HEK293 (cell line): ENCODE results near the gene MTHFSD.

Source experiments
- CTCF ChIA-PET: fragments of 350-600 bp; formaldehyde crosslinking; extraction: SDS; loops from one replicate; lab custom pipeline; 2021; ENCODE audit warnings: antibody characterized with exemption; lab: Yijun Ruan, JAX
- POLR2A ChIA-PET: fragments of 300-600 bp; formaldehyde crosslinking; extraction: SDS; loops from one replicate; lab custom pipeline; 2020; ENCODE audit warnings: antibody characterized with exemption, inconsistent platforms; lab: Yijun Ruan, JAX
- H3K27ac ChIP-seq: fragments of 200-500 bp; sonication (Bioruptor generic); 2 replicates; pipeline ENCODE4 v1.5.1; 2014; ENCODE audit warnings: low read depth, low read length, control low read depth, inconsistent platforms; ENCODE audit errors: extremely low read depth
- H3K36me3 ChIP-seq, 2 experiments: fragments of 200-500 bp in 1 of 2; sonication (Bioruptor generic) in 1 of 2; 1 replicate in 1 of 2; 2 replicates in 1 of 2; pipeline ENCODE4 v1.5.1; 2014 to 2017; ENCODE audit warnings: inconsistent platforms in 2 of 2, low read length in 2 of 2; ENCODE audit not compliant: control insufficient read depth in 2 of 2, insufficient read depth in 1 of 2
- H3K4me1 ChIP-seq: fragments of 200-500 bp; sonication (Bioruptor generic); 2 replicates; pipeline ENCODE4 v1.5.1; 2014; ENCODE audit warnings: mild to moderate bottlenecking, low read length, inconsistent platforms; ENCODE audit not compliant: control insufficient read depth, insufficient read depth
- H3K4me3 ChIP-seq: 2 replicates; pipeline ENCODE4 v1.5.1; 2011; ENCODE audit warnings: low read depth, mild to moderate bottlenecking, control low read depth, low read length, moderate library complexity
- H3K9me3 ChIP-seq: fragments of 200-500 bp; sonication (Bioruptor generic); 2 replicates; pipeline ENCODE4 v1.5.1; 2014; ENCODE audit warnings: low read depth, low read length, inconsistent platforms; ENCODE audit not compliant: control insufficient read depth, insufficient read depth
- HOXC10 ChIP-seq: sonication (generic); formaldehyde crosslinking; IDR thresholded peaks from 2 replicates; pipeline ENCODE4 v1.8.1; 2023; ENCODE audit warnings: mild to moderate bottlenecking, missing genetic modification reagents
- MYNN ChIP-seq: fragments of 450-650 bp; formaldehyde crosslinking; IDR thresholded peaks from 2 replicates; pipeline ENCODE4 v1.5.1; 2016; ENCODE audit warnings: missing biosample characterization, missing genetic modification characterization, borderline replicate concordance
- WT1 ChIP-seq: fragments of 450-650 bp; formaldehyde crosslinking; IDR thresholded peaks from 2 replicates; pipeline ENCODE4 v1.5.1; 2016; ENCODE audit warnings: missing biosample characterization, missing genetic modification characterization
- ZFP69B ChIP-seq: fragments of 450-650 bp; formaldehyde crosslinking; IDR thresholded peaks from 2 replicates; pipeline ENCODE4 v1.5.1; 2016; ENCODE audit warnings: missing biosample characterization, missing genetic modification characterization
- ZNF155 ChIP-seq: fragments of 450-650 bp; formaldehyde crosslinking; IDR thresholded peaks from 2 replicates; pipeline ENCODE4 v1.5.1; 2016; ENCODE audit warnings: missing biosample characterization, missing genetic modification characterization
- ZNF335 ChIP-seq: fragments of 450-650 bp; formaldehyde crosslinking; conservative IDR thresholded peaks from 2 replicates; pipeline ENCODE4 v1.5.1; 2016; ENCODE audit warnings: missing biosample characterization, missing genetic modification characterization
- ZNF416 ChIP-seq: fragments of 450-650 bp; formaldehyde crosslinking; IDR thresholded peaks from 2 replicates; pipeline ENCODE4 v1.5.1; 2016; ENCODE audit warnings: missing biosample characterization, missing genetic modification characterization
- ZNF48 ChIP-seq: fragments of 450-650 bp; formaldehyde crosslinking; IDR thresholded peaks from 2 replicates; pipeline ENCODE4 v1.5.1; 2016; ENCODE audit warnings: missing biosample characterization, missing genetic modification characterization
- ZNF600 ChIP-seq: fragments of 450-650 bp; formaldehyde crosslinking; IDR thresholded peaks from 2 replicates; pipeline ENCODE4 v1.5.1; 2016; ENCODE audit warnings: missing biosample characterization, missing genetic modification characterization
- ZNF623 ChIP-seq: fragments of 450-650 bp; formaldehyde crosslinking; IDR thresholded peaks from 2 replicates; pipeline ENCODE4 v1.5.1; 2016; ENCODE audit warnings: missing biosample characterization, missing genetic modification characterization
- ZNF707 ChIP-seq: fragments of 450-650 bp; formaldehyde crosslinking; IDR thresholded peaks from 2 replicates; pipeline ENCODE4 v1.5.1; 2016; ENCODE audit warnings: missing biosample characterization, missing genetic modification characterization
- ZXDB ChIP-seq: fragments of 450-650 bp; formaldehyde crosslinking; IDR thresholded peaks from 2 replicates; pipeline ENCODE4 v1.5.1; 2016; ENCODE audit warnings: missing biosample characterization, missing genetic modification characterization
- TF ChIP-seq, protein P1 (sequence below): fragments of 450-650 bp; formaldehyde crosslinking; IDR thresholded peaks from 2 replicates; pipeline ENCODE4 v1.5.1; 2016; ENCODE audit warnings: missing biosample characterization, missing genetic modification characterization
- TF ChIP-seq, protein P2 (sequence below): fragments of 450-650 bp; formaldehyde crosslinking; IDR thresholded peaks from 2 replicates; pipeline ENCODE4 v1.5.1; 2016; ENCODE audit warnings: missing biosample characterization, missing genetic modification characterization, borderline replicate concordance
- TF ChIP-seq, protein P3 (sequence below): fragments of 450-650 bp; formaldehyde crosslinking; IDR thresholded peaks from 2 replicates; pipeline ENCODE4 v1.5.1; 2016; ENCODE audit warnings: missing biosample characterization, missing genetic modification characterization, borderline replicate concordance
- TF ChIP-seq, protein P4 (sequence below): fragments of 450-650 bp; formaldehyde crosslinking; IDR thresholded peaks from 2 replicates; pipeline ENCODE4 v1.5.1; 2016; ENCODE audit warnings: missing biosample characterization, missing genetic modification characterization
- TF ChIP-seq, protein P5 (sequence below): fragments of 450-650 bp; formaldehyde crosslinking; IDR thresholded peaks from 2 replicates; pipeline ENCODE4 v1.5.1; 2016; ENCODE audit warnings: missing biosample characterization, missing genetic modification characterization
- TF ChIP-seq, protein P6 (sequence below): fragments of 450-650 bp; formaldehyde crosslinking; IDR thresholded peaks from 2 replicates; pipeline ENCODE4 v1.5.1; 2017; ENCODE audit warnings: missing biosample characterization, mild to moderate bottlenecking, missing genetic modification characterization, moderate library complexity

MTHFSD gene

DNA sequence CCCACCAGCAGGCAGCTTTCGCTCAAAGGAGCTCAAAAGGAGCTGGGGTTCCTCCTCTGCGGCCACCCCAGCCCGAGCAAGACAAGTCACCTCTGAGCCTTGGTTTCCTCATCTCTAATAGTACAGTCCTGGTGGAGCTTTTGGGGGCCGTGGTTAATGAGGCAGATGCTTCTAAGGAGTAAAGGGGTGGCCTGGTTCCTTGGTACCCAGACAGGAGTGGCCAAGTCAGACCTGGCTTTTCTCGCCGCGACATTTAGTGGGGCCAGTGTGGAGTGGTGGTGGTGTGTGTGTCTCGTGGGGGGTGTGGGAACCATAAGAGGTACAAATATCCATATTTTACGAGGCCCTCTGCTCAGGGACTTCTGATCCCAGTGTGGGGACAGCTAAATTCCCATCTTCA, 38.0 kb downstream of the MTHFSD start:
- Histone ChIP-seq H3K27ac (no peak overlapping the region), H3K36me3 (peaks cover 0 to 21% of the 10 kb centered on the region in 2 experiments; a peak in 1 of 3 replicates), H3K4me1 (no peaks in the 10 kb centered on the region), H3K4me3 (no peak overlapping the region), H3K9me3 (no peaks in the 10 kb centered on the region)
- ChIA-PET POLR2A (interaction anchor here (1.6 to 2.3 kb wide), 2 partner anchors 177 to 264 kb away, joined by 7 to 15 read pairs; no protein-coding TSS in a partner anchor), CTCF (interaction anchor here (0.5 to 6.0 kb wide), 37 partner anchors 9 to 698 kb away, joined by 3 to 135 read pairs (median 5); no protein-coding TSS in a partner anchor)
- TF ChIP-seq, protein P1, sequence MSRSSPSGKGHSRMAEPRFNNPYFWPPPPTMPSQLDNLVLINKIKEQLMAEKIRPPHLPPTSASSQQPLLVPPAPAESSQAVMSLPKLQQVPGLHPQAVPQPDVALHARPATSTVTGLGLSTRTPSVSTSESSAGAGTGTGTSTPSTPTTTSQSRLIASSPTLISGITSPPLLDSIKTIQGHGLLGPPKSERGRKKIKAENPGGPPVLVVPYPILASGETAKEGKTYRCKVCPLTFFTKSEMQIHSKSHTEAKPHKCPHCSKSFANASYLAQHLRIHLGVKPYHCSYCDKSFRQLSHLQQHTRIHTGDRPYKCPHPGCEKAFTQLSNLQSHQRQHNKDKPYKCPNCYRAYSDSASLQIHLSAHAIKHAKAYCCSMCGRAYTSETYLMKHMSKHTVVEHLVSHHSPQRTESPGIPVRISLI (tag by site-specific recombination): no peak
- TF ChIP-seq HOXC10 (CRISPR knock-in tag) (no peak), WT1 (tag by site-specific recombination) (no peak), ZNF335 (no peak), MYNN (tag by site-specific recombination) (no peak), ZNF416 (no peak), ZNF623 (tag by site-specific recombination) (no peak), ZNF155 (tag by site-specific recombination) (no peak), ZFP69B (tag by site-specific recombination) (no peak), ZNF600 (tag by site-specific recombination) (no peak), ZXDB (tag by site-specific recombination) (no peak), ZNF48 (no peak), ZNF707 (tag by site-specific recombination) (no peak)
- TF ChIP-seq, protein P2, sequence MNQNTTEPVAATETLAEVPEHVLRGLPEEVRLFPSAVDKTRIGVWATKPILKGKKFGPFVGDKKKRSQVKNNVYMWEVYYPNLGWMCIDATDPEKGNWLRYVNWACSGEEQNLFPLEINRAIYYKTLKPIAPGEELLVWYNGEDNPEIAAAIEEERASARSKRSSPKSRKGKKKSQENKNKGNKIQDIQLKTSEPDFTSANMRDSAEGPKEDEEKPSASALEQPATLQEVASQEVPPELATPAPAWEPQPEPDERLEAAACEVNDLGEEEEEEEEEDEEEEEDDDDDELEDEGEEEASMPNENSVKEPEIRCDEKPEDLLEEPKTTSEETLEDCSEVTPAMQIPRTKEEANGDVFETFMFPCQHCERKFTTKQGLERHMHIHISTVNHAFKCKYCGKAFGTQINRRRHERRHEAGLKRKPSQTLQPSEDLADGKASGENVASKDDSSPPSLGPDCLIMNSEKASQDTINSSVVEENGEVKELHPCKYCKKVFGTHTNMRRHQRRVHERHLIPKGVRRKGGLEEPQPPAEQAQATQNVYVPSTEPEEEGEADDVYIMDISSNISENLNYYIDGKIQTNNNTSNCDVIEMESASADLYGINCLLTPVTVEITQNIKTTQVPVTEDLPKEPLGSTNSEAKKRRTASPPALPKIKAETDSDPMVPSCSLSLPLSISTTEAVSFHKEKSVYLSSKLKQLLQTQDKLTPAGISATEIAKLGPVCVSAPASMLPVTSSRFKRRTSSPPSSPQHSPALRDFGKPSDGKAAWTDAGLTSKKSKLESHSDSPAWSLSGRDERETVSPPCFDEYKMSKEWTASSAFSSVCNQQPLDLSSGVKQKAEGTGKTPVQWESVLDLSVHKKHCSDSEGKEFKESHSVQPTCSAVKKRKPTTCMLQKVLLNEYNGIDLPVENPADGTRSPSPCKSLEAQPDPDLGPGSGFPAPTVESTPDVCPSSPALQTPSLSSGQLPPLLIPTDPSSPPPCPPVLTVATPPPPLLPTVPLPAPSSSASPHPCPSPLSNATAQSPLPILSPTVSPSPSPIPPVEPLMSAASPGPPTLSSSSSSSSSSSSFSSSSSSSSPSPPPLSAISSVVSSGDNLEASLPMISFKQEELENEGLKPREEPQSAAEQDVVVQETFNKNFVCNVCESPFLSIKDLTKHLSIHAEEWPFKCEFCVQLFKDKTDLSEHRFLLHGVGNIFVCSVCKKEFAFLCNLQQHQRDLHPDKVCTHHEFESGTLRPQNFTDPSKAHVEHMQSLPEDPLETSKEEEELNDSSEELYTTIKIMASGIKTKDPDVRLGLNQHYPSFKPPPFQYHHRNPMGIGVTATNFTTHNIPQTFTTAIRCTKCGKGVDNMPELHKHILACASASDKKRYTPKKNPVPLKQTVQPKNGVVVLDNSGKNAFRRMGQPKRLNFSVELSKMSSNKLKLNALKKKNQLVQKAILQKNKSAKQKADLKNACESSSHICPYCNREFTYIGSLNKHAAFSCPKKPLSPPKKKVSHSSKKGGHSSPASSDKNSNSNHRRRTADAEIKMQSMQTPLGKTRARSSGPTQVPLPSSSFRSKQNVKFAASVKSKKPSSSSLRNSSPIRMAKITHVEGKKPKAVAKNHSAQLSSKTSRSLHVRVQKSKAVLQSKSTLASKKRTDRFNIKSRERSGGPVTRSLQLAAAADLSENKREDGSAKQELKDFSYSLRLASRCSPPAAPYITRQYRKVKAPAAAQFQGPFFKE (tag by site-specific recombination): no peak
- TF ChIP-seq, protein P3, sequence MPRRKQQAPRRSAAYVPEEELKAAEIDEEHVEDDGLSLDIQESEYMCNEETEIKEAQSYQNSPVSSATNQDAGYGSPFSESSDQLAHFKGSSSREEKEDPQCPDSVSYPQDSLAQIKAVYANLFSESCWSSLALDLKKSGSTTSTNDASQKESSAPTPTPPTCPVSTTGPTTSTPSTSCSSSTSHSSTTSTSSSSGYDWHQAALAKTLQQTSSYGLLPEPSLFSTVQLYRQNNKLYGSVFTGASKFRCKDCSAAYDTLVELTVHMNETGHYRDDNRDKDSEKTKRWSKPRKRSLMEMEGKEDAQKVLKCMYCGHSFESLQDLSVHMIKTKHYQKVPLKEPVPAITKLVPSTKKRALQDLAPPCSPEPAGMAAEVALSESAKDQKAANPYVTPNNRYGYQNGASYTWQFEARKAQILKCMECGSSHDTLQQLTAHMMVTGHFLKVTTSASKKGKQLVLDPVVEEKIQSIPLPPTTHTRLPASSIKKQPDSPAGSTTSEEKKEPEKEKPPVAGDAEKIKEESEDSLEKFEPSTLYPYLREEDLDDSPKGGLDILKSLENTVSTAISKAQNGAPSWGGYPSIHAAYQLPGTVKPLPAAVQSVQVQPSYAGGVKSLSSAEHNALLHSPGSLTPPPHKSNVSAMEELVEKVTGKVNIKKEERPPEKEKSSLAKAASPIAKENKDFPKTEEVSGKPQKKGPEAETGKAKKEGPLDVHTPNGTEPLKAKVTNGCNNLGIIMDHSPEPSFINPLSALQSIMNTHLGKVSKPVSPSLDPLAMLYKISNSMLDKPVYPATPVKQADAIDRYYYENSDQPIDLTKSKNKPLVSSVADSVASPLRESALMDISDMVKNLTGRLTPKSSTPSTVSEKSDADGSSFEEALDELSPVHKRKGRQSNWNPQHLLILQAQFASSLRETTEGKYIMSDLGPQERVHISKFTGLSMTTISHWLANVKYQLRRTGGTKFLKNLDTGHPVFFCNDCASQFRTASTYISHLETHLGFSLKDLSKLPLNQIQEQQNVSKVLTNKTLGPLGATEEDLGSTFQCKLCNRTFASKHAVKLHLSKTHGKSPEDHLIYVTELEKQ (tag by site-specific recombination): no peak
- TF ChIP-seq, protein P4, sequence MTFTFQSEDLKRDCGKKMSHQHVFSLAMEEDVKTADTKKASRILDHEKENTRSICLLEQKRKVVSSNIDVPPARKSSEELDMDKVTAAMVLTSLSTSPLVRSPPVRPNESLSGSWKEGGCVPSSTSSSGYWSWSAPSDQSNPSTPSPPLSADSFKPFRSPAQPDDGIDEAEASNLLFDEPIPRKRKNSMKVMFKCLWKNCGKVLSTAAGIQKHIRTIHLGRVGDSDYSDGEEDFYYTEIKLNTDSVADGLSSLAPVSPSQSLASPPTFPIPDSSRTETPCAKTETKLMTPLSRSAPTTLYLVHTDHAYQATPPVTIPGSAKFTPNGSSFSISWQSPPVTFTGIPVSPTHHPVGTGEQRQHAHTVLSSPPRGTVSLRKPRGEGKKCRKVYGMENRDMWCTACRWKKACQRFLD: no peak
- TF ChIP-seq, protein P5, sequence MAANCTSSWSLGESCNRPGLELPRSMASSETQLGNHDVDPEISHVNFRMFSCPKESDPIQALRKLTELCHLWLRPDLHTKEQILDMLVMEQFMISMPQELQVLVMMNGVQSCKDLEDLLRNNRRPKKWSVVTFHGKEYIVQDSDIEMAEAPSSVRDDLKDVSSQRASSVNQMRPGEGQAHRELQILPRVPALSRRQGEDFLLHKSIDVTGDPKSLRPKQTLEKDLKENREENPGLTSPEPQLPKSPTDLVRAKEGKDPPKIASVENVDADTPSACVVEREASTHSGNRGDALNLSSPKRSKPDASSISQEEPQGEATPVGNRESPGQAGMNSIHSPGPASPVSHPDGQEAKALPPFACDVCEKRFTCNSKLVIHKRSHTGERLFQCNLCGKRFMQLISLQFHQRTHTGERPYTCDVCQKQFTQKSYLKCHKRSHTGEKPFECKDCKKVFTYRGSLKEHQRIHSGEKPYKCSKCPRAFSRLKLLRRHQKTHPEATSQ (tag by site-specific recombination): no peak
- TF ChIP-seq, protein P6, sequence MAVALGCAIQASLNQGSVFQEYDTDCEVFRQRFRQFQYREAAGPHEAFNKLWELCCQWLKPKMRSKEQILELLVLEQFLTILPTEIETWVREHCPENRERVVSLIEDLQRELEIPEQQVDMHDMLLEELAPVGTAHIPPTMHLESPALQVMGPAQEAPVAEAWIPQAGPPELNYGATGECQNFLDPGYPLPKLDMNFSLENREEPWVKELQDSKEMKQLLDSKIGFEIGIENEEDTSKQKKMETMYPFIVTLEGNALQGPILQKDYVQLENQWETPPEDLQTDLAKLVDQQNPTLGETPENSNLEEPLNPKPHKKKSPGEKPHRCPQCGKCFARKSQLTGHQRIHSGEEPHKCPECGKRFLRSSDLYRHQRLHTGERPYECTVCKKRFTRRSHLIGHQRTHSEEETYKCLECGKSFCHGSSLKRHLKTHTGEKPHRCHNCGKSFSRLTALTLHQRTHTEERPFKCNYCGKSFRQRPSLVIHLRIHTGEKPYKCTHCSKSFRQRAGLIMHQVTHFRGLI (tag by site-specific recombination): no peak
